ENCODE results near the gene TMTC1.

The TMTC1 gene

GRCh38 chr12:29653286-29653685, 130.5 kb downstream of the TMTC1 start:
- no peak overlapping the region for H3K4me3 ChIP-seq (ENCODE audit: low read depth, low read length)
- TF ChIP-seq CTCF (IDR thresholded peaks at IDR 0.05; ENCODE audit: low read depth, low read length) (no peak), MAX (IDR thresholded peaks at IDR 0.05; ENCODE audit: low read depth, low read length) (no peak), MYC (IDR thresholded peaks at IDR 0.05; ENCODE audit: low read depth, low read length) (no peak), POLR2A (IDR thresholded peaks at IDR 0.05; ENCODE audit: extremely low read depth, insufficient read length) (no peak)
- DNase-seq (ENCODE audit: low read depth): no peak

- H3K4me3 ChIP-seq (ENCODE audit: low read depth, low read length): no peak overlapping the region
- TF ChIP-seq POLR2A (IDR thresholded peaks at IDR 0.05; ENCODE audit: extremely low read depth, insufficient read length) (no peak), MAX (IDR thresholded peaks at IDR 0.05; ENCODE audit: low read depth, low read length) (no peak), CTCF (IDR thresholded peaks at IDR 0.05; ENCODE audit: low read depth, low read length) (no peak)
- DNase-seq (ENCODE audit: low read depth): no peak
These were observed 133.4 kb downstream of the TMTC1 start for GRCh38 chr12:29650371-29650770.

GRCh38 chr12:29649722-29650121, 134.0 kb downstream of the TMTC1 start:
- no peak overlapping the region for H3K4me3 ChIP-seq (ENCODE audit: low read depth, low read length)
- DNase-seq (ENCODE audit: low read depth): no peak
- TF ChIP-seq MAX (IDR thresholded peaks at IDR 0.05; ENCODE audit: low read depth, low read length): no peak
- no peak for TF ChIP-seq MYC (IDR thresholded peaks at IDR 0.05; ENCODE audit: low read depth, low read length)
- no peak for TF ChIP-seq POLR2A (IDR thresholded peaks at IDR 0.05; ENCODE audit: extremely low read depth, insufficient read length)

- no peak for DNase-seq (ENCODE audit: low read depth)
- no peak overlapping the region for H3K4me3 ChIP-seq (ENCODE audit: low read depth, low read length)
- TF ChIP-seq MYC (IDR thresholded peaks at IDR 0.05; ENCODE audit: low read depth, low read length) (no peak), POLR2A (IDR thresholded peaks at IDR 0.05; ENCODE audit: extremely low read depth, insufficient read length) (no peak), MAX (IDR thresholded peaks at IDR 0.05; ENCODE audit: low read depth, low read length) (no peak), CTCF (IDR thresholded peaks at IDR 0.05; ENCODE audit: low read depth, low read length) (no peak)
These were observed 139.1 kb downstream of the TMTC1 start for GRCh38 chr12:29644536-29645162.

- H3K4me3 ChIP-seq (ENCODE audit: low read depth, low read length): no peak overlapping the region
- no peak for TF ChIP-seq MAX (IDR thresholded peaks at IDR 0.05; ENCODE audit: low read depth, low read length)
- TF ChIP-seq MYC (IDR thresholded peaks at IDR 0.05; ENCODE audit: low read depth, low read length): no peak
- no peak for TF ChIP-seq CTCF (IDR thresholded peaks at IDR 0.05; ENCODE audit: low read depth, low read length)
- no peak for TF ChIP-seq POLR2A (IDR thresholded peaks at IDR 0.05; ENCODE audit: extremely low read depth, insufficient read length)
- DNase-seq (ENCODE audit: low read depth): no peak
These were observed 143.0 kb downstream of the TMTC1 start for GRCh38 chr12:29640589-29641345.

GRCh38 chr12:29639893-29640495, 143.7 kb downstream of the TMTC1 start:
- TF ChIP-seq MYC (IDR thresholded peaks at IDR 0.05; ENCODE audit: low read depth, low read length) (no peak), MAX (IDR thresholded peaks at IDR 0.05; ENCODE audit: low read depth, low read length) (no peak), POLR2A (IDR thresholded peaks at IDR 0.05; ENCODE audit: extremely low read depth, insufficient read length) (no peak), CTCF (IDR thresholded peaks at IDR 0.05; ENCODE audit: low read depth, low read length) (no peak)
- no peak overlapping the region for H3K4me3 ChIP-seq (ENCODE audit: low read depth, low read length)
- DNase-seq (ENCODE audit: low read depth): no peak

Measured in NB4 (cell line).